ENCODE results near the gene ARMC6.

DNA sequence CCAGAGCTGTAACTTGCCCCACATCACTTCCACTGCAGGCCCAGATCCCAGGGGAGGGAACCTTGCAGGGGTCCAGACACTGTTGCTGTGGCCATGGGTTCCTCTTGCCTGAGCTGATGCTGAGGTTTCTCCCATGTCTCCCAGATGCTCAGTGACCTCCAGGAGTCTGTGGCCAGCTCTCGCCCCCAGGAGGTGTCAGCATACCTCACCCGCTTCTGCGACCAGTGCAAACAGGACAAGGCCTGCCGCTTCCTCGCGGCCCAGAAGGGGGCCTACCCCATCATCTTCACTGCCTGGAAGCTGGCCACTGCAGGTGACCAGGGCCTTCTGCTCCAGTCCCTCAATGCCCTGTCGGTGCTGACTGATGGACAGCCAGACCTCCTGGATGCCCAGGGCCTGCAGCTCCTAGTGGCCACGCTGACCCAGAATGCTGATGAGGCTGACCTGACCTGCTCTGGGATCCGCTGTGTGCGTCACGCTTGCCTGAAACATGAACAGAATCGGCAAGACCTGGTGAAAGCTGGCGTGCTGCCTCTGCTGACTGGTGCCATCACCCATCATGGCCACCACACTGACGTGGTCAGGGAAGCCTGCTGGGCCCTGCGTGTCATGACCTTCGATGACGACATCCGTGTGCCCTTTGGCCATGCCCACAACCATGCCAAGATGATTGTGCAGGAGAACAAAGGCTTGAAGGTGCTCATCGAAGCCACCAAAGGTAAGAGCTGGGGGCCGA is 18.2 kb downstream of the ARMC6 start:
- TF ChIP-seq, protein P1, sequence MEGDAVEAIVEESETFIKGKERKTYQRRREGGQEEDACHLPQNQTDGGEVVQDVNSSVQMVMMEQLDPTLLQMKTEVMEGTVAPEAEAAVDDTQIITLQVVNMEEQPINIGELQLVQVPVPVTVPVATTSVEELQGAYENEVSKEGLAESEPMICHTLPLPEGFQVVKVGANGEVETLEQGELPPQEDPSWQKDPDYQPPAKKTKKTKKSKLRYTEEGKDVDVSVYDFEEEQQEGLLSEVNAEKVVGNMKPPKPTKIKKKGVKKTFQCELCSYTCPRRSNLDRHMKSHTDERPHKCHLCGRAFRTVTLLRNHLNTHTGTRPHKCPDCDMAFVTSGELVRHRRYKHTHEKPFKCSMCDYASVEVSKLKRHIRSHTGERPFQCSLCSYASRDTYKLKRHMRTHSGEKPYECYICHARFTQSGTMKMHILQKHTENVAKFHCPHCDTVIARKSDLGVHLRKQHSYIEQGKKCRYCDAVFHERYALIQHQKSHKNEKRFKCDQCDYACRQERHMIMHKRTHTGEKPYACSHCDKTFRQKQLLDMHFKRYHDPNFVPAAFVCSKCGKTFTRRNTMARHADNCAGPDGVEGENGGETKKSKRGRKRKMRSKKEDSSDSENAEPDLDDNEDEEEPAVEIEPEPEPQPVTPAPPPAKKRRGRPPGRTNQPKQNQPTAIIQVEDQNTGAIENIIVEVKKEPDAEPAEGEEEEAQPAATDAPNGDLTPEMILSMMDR (IDR thresholded peaks at IDR 0.05; ENCODE audit: insufficient read depth, low read length, poor library complexity, severe bottlenecking): no peak
- TF ChIP-seq EZH2phosphoT487 (conservative IDR thresholded peaks at IDR 0.05; ENCODE audit: low read length): no peak

Data from SU-DHL-6 (cell line).